ENCODE results near the gene ACOT7. TPM values are rescaled to one million over a fixed set of nuclear protein-coding genes. Genes with fewer than 3 reads are reported as not detected.

The ACOT7 gene
- total and polyA plus RNA-seq, 3 donors from 2014 or later: 50.3 to 72.8 (median 52.5) TPM

- H3K4me3 ChIP-seq: peak overlapping the region; percentile 60 to 69
- H3K27me3 ChIP-seq: no peaks in the 10 kb centered on the region
- H3K9me3 ChIP-seq: no peaks in the 10 kb centered on the region
- peak; percentile 86 for DNase-seq
- peak overlapping the region in 1 of 2 donors; percentile 73 for H3K27ac ChIP-seq
- H3K36me3 ChIP-seq (ENCODE audit: low read depth, missing control alignments): no peaks in the 10 kb centered on the region
- no peak for TF ChIP-seq POLR2A (IDR thresholded peaks at IDR 0.05)
- TF ChIP-seq, protein P1, sequence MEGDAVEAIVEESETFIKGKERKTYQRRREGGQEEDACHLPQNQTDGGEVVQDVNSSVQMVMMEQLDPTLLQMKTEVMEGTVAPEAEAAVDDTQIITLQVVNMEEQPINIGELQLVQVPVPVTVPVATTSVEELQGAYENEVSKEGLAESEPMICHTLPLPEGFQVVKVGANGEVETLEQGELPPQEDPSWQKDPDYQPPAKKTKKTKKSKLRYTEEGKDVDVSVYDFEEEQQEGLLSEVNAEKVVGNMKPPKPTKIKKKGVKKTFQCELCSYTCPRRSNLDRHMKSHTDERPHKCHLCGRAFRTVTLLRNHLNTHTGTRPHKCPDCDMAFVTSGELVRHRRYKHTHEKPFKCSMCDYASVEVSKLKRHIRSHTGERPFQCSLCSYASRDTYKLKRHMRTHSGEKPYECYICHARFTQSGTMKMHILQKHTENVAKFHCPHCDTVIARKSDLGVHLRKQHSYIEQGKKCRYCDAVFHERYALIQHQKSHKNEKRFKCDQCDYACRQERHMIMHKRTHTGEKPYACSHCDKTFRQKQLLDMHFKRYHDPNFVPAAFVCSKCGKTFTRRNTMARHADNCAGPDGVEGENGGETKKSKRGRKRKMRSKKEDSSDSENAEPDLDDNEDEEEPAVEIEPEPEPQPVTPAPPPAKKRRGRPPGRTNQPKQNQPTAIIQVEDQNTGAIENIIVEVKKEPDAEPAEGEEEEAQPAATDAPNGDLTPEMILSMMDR (IDR thresholded peaks at IDR 0.05): no peak
- intact Hi-C loops (cut with DNase I; ENCODE audit: low total_unique reads): no loop called here
- H3K4me1 ChIP-seq: peaks cover 16% of the 10 kb centered on the region
- WGBS, 2 donors: 7 to 9% methylated on average over 17 to 33 of the region's 46 CpGs
Observed at GRCh38 chr1:6259491-6260362, 133.8 kb downstream of the ACOT7 start.

- DNase-seq: no peak
- no peak for TF ChIP-seq POLR2A (IDR thresholded peaks at IDR 0.05)
- TF ChIP-seq, protein P1 (IDR thresholded peaks at IDR 0.05): no peak
- Histone ChIP-seq H3K27me3 (no peaks in the 10 kb centered on the region), H3K4me3 (no peak overlapping the region), H3K27ac (no peak overlapping the region), H3K9me3 (no peaks in the 10 kb centered on the region), H3K36me3 (ENCODE audit: low read depth, missing control alignments) (no peaks in the 10 kb centered on the region), H3K4me1 (peaks cover 16% of the 10 kb centered on the region)
- 76 to 91% methylated on average over 3 to 10 of the region's 10 CpGs for WGBS, 2 donors
- intact Hi-C loops (cut with DNase I; ENCODE audit: low total_unique reads): no loop called here
Observed at GRCh38 chr1:6258675-6259074, 134.9 kb downstream of the ACOT7 start.

DNA sequence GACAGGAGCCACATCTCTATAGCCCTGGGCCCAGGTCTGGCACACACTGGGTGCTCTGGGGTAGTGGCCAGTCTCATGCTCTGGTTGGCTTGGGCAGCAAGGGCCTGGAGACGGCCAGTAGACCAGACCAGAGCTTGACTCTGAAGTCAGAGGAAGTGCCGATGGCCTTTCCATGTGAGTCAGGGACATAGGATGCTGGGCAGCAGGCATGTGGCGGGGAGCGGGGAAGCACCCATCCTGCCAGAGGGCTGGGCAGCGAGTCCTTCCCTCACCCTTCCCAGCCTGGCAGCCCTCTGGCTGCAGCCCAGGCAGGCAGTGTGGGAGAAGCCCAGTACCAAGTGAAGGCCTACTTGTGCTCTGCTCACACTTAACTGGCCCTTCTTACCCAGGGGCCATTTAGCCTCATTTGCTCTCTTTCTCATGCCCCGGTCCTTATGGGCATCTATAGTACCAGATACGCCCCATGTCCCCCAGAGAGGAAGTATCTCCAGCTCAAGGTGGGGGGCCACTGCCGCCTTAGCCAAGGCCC, 136.0 kb downstream of the ACOT7 start:
- H3K4me3 ChIP-seq: no peak overlapping the region
- DNase-seq: no peak
- 92 to 100% methylated on average over 3 to 8 of the region's 8 CpGs for WGBS, 2 donors
- H3K27me3 ChIP-seq: no peaks in the 10 kb centered on the region
- no peak overlapping the region for H3K27ac ChIP-seq
- peaks cover 6% of the 10 kb centered on the region for H3K4me1 ChIP-seq
- H3K9me3 ChIP-seq: no peaks in the 10 kb centered on the region
- intact Hi-C loops (cut with DNase I; ENCODE audit: low total_unique reads): no loop called here
- no peaks in the 10 kb centered on the region for H3K36me3 ChIP-seq (ENCODE audit: low read depth, missing control alignments)
- no peak for TF ChIP-seq POLR2A (IDR thresholded peaks at IDR 0.05)

DNA sequence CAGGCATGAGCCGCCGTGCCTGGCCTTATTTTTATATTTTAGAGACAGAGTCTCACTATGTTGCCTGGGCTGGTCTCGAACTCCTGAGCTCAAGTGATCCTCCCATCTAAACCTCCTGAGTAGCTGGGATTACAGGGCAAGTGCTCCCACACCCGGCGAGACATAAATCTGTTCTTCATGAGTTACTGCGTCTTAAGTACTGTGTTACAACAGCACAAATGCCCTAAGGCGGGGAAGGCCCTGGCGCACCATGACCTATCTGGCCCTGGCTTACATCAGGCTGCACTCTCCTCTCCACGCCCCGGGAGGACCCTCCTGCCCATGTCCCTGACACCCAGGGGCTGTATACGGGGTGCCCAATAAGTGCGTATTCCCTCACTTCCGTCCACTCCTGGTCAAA, 136.9 kb downstream of the ACOT7 start:
- TF ChIP-seq, protein P1 (IDR thresholded peaks at IDR 0.05): no peak
- TF ChIP-seq POLR2A (IDR thresholded peaks at IDR 0.05): no peak
- 92 to 95% methylated on average over 13 of the region's 13 CpGs for WGBS, 2 donors
- Histone ChIP-seq H3K4me1 (peaks cover 5% of the 10 kb centered on the region), H3K9me3 (no peaks in the 10 kb centered on the region), H3K27ac (no peak overlapping the region), H3K27me3 (no peaks in the 10 kb centered on the region), H3K4me3 (no peak overlapping the region), H3K36me3 (ENCODE audit: low read depth, missing control alignments) (no peaks in the 10 kb centered on the region)
- DNase-seq: no peak
- intact Hi-C loops (cut with DNase I; ENCODE audit: low total_unique reads): no loop called here

DNA sequence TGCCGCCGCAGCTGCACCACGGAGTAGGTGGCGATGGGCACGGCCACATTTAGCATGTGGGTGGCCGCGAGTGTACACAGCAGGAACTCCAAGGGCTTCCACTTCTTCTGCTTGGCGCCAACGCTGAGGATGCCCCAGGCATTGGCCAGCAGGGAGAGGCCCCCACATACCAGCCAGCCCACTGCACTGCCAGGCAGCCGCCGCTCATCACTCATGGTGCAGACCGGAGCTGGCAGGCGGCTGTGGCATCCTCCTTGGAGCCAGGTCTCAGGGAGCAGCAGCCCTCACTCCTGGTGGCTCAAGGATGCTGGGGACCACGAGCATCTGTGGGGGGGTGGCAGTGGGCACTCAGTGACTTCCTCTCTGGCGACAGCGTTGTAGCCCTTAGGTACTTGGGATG, 138.9 kb downstream of the ACOT7 start:
- no peaks in the 10 kb centered on the region for H3K27me3 ChIP-seq
- WGBS, 2 donors: 92 to 94% methylated on average over 12 to 16 of the region's 16 CpGs
- intact Hi-C loops (cut with DNase I; ENCODE audit: low total_unique reads): no loop called here
- no peaks in the 10 kb centered on the region for H3K9me3 ChIP-seq
- H3K36me3 ChIP-seq (ENCODE audit: low read depth, missing control alignments): no peaks in the 10 kb centered on the region
- H3K27ac ChIP-seq: no peak overlapping the region
- peaks cover 4% of the 10 kb centered on the region for H3K4me1 ChIP-seq
- DNase-seq: no peak
- H3K4me3 ChIP-seq: no peak overlapping the region
- TF ChIP-seq, protein P1 (IDR thresholded peaks at IDR 0.05): no peak
- no peak for TF ChIP-seq POLR2A (IDR thresholded peaks at IDR 0.05)

Data from testis (tissue), 3 donors.